OCI-LY7 (cell line): ENCODE measurements around the gene POT1. TPM values are rescaled to one million over a fixed set of nuclear protein-coding genes. Genes with fewer than 3 reads are reported as not detected.

ENCODE experiments used
- BruUV-seq: library from RNA; stranded (reverse); fragments of 400-500 nt; replicated peaks from 2 replicates; lab custom pipeline; 2021; lab: Mats Ljungman, UMichigan
- CTCF ChIA-PET: fragments of 300-600 bp; sonication (Branson Sonifier 250); formaldehyde crosslinking; loops from one replicate; lab custom pipeline; 2022; ENCODE audit warnings: antibody characterized with exemption; ENCODE audit not compliant: unreplicated experiment; lab: Charles Lee
- POLR2A ChIA-PET: fragments of 300-600 bp; sonication (Branson Sonifier 250); formaldehyde crosslinking; loops from one replicate; lab custom pipeline; 2022; ENCODE audit warnings: antibody characterized with exemption; lab: Charles Lee
- DNase-seq: peaks from one replicate; pipeline ENCODE4 v3.0.0-alpha.2; 2015; ENCODE audit warnings: low spot score
- H2AFZ ChIP-seq: fragments of 200-600 bp; sonication (generic), shearing (Covaris generic); 2 replicates; pipeline ENCODE4 v1.6.1; 2014; ENCODE audit warnings: mild to moderate bottlenecking, antibody characterized with exemption, low read length, moderate library complexity
- H3K27ac ChIP-seq: fragments of 200-600 bp; sonication (generic); 2 replicates; pipeline ENCODE4 v1.5.1; 2014; ENCODE audit warnings: mixed run types, low read depth, mild to moderate bottlenecking, moderate library complexity, low read length, inconsistent platforms; ENCODE audit not compliant: poor library complexity, severe bottlenecking
- H3K36me3 ChIP-seq: fragments of 200-600 bp; sonication (generic); 2 replicates; pipeline ENCODE4 v1.6.1; 2014; ENCODE audit warnings: mild to moderate bottlenecking, antibody characterized with exemption, low read length, moderate library complexity, mixed read lengths; ENCODE audit not compliant: insufficient read depth
- H3K4me1 ChIP-seq: fragments of 200-600 bp; sonication (generic); 2 replicates; pipeline ENCODE4 v1.5.1; 2014; ENCODE audit warnings: mild to moderate bottlenecking, low read length; ENCODE audit not compliant: insufficient read depth, poor library complexity, severe bottlenecking
- H3K4me2 ChIP-seq: fragments of 200-600 bp; sonication (generic); 2 replicates; pipeline ENCODE4 v1.6.1; 2014; ENCODE audit warnings: mild to moderate bottlenecking, low read length
- H3K4me3 ChIP-seq: fragments of 200-600 bp; sonication (generic); 2 replicates; pipeline ENCODE4 v1.5.1; 2014; ENCODE audit warnings: mild to moderate bottlenecking, low read depth, low read length; ENCODE audit not compliant: poor library complexity, severe bottlenecking
- H3K79me2 ChIP-seq: fragments of 200-600 bp; sonication (generic); 2 replicates; pipeline ENCODE4 v1.6.1; 2016; ENCODE audit warnings: low read depth, mild to moderate bottlenecking, low read length, moderate library complexity, mixed read lengths; ENCODE audit not compliant: insufficient read depth
- H3K9me2 ChIP-seq: fragments of 200-600 bp; sonication (generic); 2 replicates; pipeline ENCODE4 v1.6.1; 2016; ENCODE audit warnings: mild to moderate bottlenecking, low read length, mixed read lengths; ENCODE audit not compliant: insufficient read depth
- H3K9me3 ChIP-seq: fragments of 200-600 bp; sonication (generic); 2 replicates; pipeline ENCODE4 v1.6.1; 2014; ENCODE audit warnings: mild to moderate bottlenecking, mixed run types, low read length, mixed read lengths
- H4K20me1 ChIP-seq: fragments of 200-600 bp; sonication (generic); 2 replicates; pipeline ENCODE4 v1.6.1; 2014; ENCODE audit warnings: mild to moderate bottlenecking, antibody characterized with exemption, low read length, moderate library complexity, mixed read lengths; ENCODE audit not compliant: insufficient read depth
- EZH2phosphoT487 ChIP-seq: fragments of 200-600 bp; sonication (generic); IDR thresholded peaks from 2 replicates; pipeline ENCODE4 v1.6.1; 2018; ENCODE audit warnings: low read depth, borderline replicate concordance, mild to moderate bottlenecking, mixed run types, antibody characterized with exemption, low read length, moderate library complexity, mixed read lengths
- intact Hi-C: fragments of 100-400 bp; cut with micrococcal nuclease; formaldehyde crosslinking; loops from one replicate; pipeline ENCODE4 v1.10.0; 2022; ENCODE audit not compliant: unreplicated experiment
- total RNA-seq, 2 experiments: library from RNA; depleted of rRNA in 1 of 2; stranded (reverse); fragments of >200 nt in 1 of 2; shearing (Covaris generic) in 1 of 2; gene quantifications; 2 replicates each; pipeline ENCODE4 v1.2.3, GENCODE V29; 2014 to 2022
- TF ChIP-seq, protein P1 (sequence below): fragments of 200-600 bp; sonication (generic); conservative IDR thresholded peaks from 2 replicates; pipeline ENCODE4 v1.5.1; 2014; ENCODE audit warnings: mild to moderate bottlenecking, antibody characterized with exemption, low read length, moderate library complexity, mixed read lengths

The POT1 gene
- total RNA-seq, 2 experiments from 2014 or later = 34.7 to 46.5 TPM

GRCh38 chr7:124780608-124781007, 149.0 kb downstream of the POT1 start:
- POLR2A ChIA-PET = no interaction called here
- BruUV-seq = no TSS peak
- H3K9me3 ChIP-seq = no peaks in the 10 kb centered on the region
- H3K79me2 ChIP-seq = no peaks in the 10 kb centered on the region
- no peak for DNase-seq
- no peak overlapping the region for H3K4me3 ChIP-seq
- H3K4me2 ChIP-seq = no peak overlapping the region
- H3K9me2 ChIP-seq = no peaks in the 10 kb centered on the region
- intact Hi-C loops = loop anchor here (10.0 kb wide), 1 partner anchor 626 kb away; no protein-coding TSS in a partner anchor
- H4K20me1 ChIP-seq = no peaks in the 10 kb centered on the region; the same call in 1 of the 2 replicates
- H3K4me1 ChIP-seq = no peaks in the 10 kb centered on the region
- CTCF ChIA-PET = no interaction called here
- no peaks in the 10 kb centered on the region for H3K36me3 ChIP-seq
- H2AFZ ChIP-seq = no peak overlapping the region
- no peak for TF ChIP-seq EZH2phosphoT487
- TF ChIP-seq, protein P1, sequence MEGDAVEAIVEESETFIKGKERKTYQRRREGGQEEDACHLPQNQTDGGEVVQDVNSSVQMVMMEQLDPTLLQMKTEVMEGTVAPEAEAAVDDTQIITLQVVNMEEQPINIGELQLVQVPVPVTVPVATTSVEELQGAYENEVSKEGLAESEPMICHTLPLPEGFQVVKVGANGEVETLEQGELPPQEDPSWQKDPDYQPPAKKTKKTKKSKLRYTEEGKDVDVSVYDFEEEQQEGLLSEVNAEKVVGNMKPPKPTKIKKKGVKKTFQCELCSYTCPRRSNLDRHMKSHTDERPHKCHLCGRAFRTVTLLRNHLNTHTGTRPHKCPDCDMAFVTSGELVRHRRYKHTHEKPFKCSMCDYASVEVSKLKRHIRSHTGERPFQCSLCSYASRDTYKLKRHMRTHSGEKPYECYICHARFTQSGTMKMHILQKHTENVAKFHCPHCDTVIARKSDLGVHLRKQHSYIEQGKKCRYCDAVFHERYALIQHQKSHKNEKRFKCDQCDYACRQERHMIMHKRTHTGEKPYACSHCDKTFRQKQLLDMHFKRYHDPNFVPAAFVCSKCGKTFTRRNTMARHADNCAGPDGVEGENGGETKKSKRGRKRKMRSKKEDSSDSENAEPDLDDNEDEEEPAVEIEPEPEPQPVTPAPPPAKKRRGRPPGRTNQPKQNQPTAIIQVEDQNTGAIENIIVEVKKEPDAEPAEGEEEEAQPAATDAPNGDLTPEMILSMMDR = no peak
- no peak overlapping the region for H3K27ac ChIP-seq

DNA sequence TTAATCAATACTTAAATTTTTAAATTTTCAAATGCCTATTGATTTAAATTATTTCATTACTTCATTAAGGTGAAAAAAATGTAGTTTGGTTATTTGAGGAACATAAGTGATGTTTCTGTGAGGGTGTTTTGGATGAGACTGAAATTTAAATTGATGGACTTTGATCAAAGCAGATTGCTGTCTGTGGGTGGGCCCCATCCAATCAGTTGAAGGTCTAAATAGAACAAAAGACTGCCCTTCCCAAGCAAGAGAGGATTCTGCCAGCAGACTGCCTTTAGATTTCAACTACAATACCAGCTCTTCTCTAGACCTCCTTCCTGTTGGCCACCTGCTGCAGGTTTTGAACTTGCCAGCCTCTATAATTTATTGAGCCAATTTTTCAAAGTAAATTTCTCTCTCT, 149.6 kb downstream of the POT1 start:
- H3K36me3 ChIP-seq = no peaks in the 10 kb centered on the region
- intact Hi-C loops = loop anchor here (10.0 kb wide), 1 partner anchor 625 kb away; no protein-coding TSS in a partner anchor
- H3K4me1 ChIP-seq = no peaks in the 10 kb centered on the region
- no peak overlapping the region for H2AFZ ChIP-seq
- ChIA-PET POLR2A (no interaction called here), CTCF (no interaction called here)
- no peaks in the 10 kb centered on the region for H3K79me2 ChIP-seq
- H3K4me3 ChIP-seq = no peak overlapping the region
- no peak overlapping the region for H3K27ac ChIP-seq
- no peak for TF ChIP-seq EZH2phosphoT487
- TF ChIP-seq, protein P1 = no peak
- DNase-seq = no peak
- no peak overlapping the region for H3K4me2 ChIP-seq
- H4K20me1 ChIP-seq = no peaks in the 10 kb centered on the region
- BruUV-seq = no TSS peak
- H3K9me3 ChIP-seq = no peaks in the 10 kb centered on the region
- no peaks in the 10 kb centered on the region for H3K9me2 ChIP-seq

DNA sequence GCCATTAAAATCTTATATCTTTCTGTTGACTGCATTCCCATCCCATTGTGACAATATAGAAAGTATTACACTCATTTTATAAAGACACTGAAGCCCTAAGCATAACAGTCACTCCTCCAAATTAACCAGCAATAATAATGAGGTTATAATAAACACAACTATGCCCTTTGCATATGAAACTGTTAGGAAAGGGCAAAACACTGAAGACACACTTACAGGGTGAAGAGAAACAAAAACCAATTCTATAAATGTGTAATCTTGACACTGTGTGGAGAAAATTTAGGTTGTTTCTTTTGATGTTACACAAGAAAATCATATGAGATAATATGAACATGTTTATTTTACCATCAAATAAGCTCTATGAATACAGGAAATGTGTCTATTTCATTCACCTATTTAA, 150.0 kb downstream of the POT1 start:
- H3K4me3 ChIP-seq = no peak overlapping the region
- no peaks in the 10 kb centered on the region for H3K9me3 ChIP-seq
- no peaks in the 10 kb centered on the region for H4K20me1 ChIP-seq
- intact Hi-C loops = loop anchor here (10.0 kb wide), 1 partner anchor 625 kb away; no protein-coding TSS in a partner anchor
- H3K4me2 ChIP-seq = no peak overlapping the region
- no peaks in the 10 kb centered on the region for H3K36me3 ChIP-seq
- H3K4me1 ChIP-seq = no peaks in the 10 kb centered on the region
- ChIA-PET POLR2A (interaction anchor here (0.6 kb wide), 2 partner anchors 168 to 275 kb away, joined by 3 read pairs; no protein-coding TSS in a partner anchor), CTCF (no interaction called here)
- no peaks in the 10 kb centered on the region for H3K9me2 ChIP-seq
- DNase-seq = no peak
- H3K27ac ChIP-seq = no peak overlapping the region
- H3K79me2 ChIP-seq = no peaks in the 10 kb centered on the region
- TF ChIP-seq, protein P1 = no peak
- no peak for TF ChIP-seq EZH2phosphoT487
- no TSS peak for BruUV-seq
- no peak overlapping the region for H2AFZ ChIP-seq
